KMS-11 (cell line): ENCODE measurements around the gene LRRC25.
"Not testable (repeated sequence)": the region's sequence is repeated elsewhere in the genome, so short reads cannot be mapped to it uniquely, and the experiment has no call there.

Experiments
- H2AFZ ChIP-seq: fragments of 200-600 bp; sonication (generic); 2 replicates; pipeline ENCODE4 v1.6.1; 2016; ENCODE audit warnings: antibody characterized with exemption, mixed run types, low read depth
- H3K27ac ChIP-seq: fragments of 200-600 bp; sonication (generic); 2 replicates; pipeline ENCODE4 v1.6.1; 2016; ENCODE audit warnings: mild to moderate bottlenecking, mixed run types
- H3K27me3 ChIP-seq: fragments of 200-600 bp; sonication (generic); 2 replicates; pipeline ENCODE4 v1.6.1; 2017; ENCODE audit warnings: mild to moderate bottlenecking, low read depth, mixed run types, moderate library complexity; ENCODE audit not compliant: insufficient read depth
- H3K36me3 ChIP-seq: fragments of 200-600 bp; sonication (generic); 2 replicates; pipeline ENCODE4 v1.6.1; 2017; ENCODE audit warnings: mild to moderate bottlenecking, mixed run types; ENCODE audit not compliant: insufficient read depth
- H3K4me1 ChIP-seq: fragments of 200-600 bp; sonication (generic); 2 replicates; pipeline ENCODE4 v1.6.1; 2016; ENCODE audit warnings: mild to moderate bottlenecking, low read depth, mixed run types; ENCODE audit not compliant: poor library complexity, severe bottlenecking
- H3K4me2 ChIP-seq: fragments of 200-600 bp; sonication (generic); 2 replicates; pipeline ENCODE4 v1.7.0; 2016; ENCODE audit warnings: mild to moderate bottlenecking, mixed run types
- H3K4me3 ChIP-seq: fragments of 200-600 bp; sonication (generic); IDR thresholded peaks from 2 replicates; pipeline ENCODE4 v1.6.1; 2017; ENCODE audit warnings: low read depth, low read length, mixed read lengths; ENCODE audit not compliant: insufficient read depth
- H3K79me2 ChIP-seq: fragments of 200-600 bp; sonication (generic); 2 replicates; pipeline ENCODE4 v1.6.1; 2016; ENCODE audit warnings: low read depth, mixed run types; ENCODE audit not compliant: insufficient read depth
- H3K9ac ChIP-seq: fragments of 200-600 bp; sonication (generic); 2 replicates; pipeline ENCODE4 v1.6.1; 2016; ENCODE audit warnings: mild to moderate bottlenecking, mixed run types
- H4K20me1 ChIP-seq: fragments of 200-600 bp; sonication (generic); 2 replicates; pipeline ENCODE4 v1.6.1; 2016; ENCODE audit warnings: mild to moderate bottlenecking, mixed run types; ENCODE audit not compliant: insufficient read depth
- CTCF ChIP-seq: fragments of 200-600 bp; sonication (generic); conservative IDR thresholded peaks from 2 replicates; pipeline ENCODE4 v1.6.1; 2017; ENCODE audit warnings: low read depth, mild to moderate bottlenecking, antibody characterized with exemption, low read length, moderate library complexity, mixed read lengths

LRRC25 gene

DNA sequence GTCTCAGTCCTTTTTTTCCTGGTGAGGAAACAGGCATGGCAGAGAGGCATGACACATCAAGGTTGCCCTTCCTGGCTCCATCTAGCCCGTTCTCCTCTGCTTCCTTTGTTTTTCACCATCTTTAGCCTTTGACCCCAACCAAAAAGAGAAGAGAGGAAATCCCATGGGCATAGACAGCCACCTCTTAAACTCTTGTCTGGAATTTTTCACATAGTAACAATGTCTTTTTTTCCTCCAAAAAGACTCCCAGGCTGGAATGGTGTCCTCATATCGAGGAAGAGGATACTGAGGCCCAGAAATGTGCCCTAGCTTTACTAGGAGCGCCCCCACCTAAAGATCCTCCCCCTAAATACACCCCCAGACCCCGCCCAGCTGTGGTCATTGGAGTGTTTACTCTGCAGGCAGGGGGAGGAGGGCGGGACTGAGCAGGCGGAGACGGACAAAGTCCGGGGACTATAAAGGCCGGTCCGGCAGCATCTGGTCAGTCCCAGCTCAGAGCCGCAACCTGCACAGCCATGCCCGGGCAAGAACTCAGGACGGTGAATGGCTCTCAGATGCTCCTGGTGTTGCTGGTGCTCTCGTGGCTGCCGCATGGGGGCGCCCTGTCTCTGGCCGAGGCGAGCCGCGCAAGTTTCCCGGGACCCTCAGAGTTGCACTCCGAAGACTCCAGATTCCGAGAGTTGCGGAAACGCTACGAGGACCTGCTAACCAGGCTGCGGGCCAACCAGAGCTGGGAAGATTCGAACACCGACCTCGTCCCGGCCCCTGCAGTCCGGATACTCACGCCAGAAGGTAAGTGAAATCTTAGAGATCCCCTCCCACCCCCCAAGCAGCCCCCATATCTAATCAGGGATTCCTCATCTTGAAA lies 11.5 kb downstream of the LRRC25 start, which contains the start of gene GDF15:
Gene GDF15 (plus strand): TSS at position 484 of the 868 bp plus-strand sequence. CDS start 32 bp downstream, at position 516.
- Histone ChIP-seq H3K79me2 (no peaks in the 10 kb centered on the region), H4K20me1 (no peaks in the 10 kb centered on the region), H3K36me3 (no peaks in the 10 kb centered on the region), H3K4me3 (no peak within 1 kb of the TSS), H2AFZ (no peak within 1 kb of the TSS), H3K27me3 (peaks cover 33% of the 10 kb centered on the region; the same call in 1 of the 2 replicates), H3K4me2 (no peak within 1 kb of the TSS), H3K27ac (no peak within 1 kb of the TSS), H3K9ac (no peak within 1 kb of the TSS), H3K4me1 (no peaks in the 10 kb centered on the region)
- peak; percentile 70 for TF ChIP-seq CTCF

- H3K4me1 ChIP-seq, result no peaks in the 10 kb centered on the region
- no peak overlapping the region for H3K27ac ChIP-seq
- TF ChIP-seq CTCF, result no peak
- no peak overlapping the region for H3K4me2 ChIP-seq
- no peak overlapping the region for H3K4me3 ChIP-seq
- no peaks in the 10 kb centered on the region for H3K36me3 ChIP-seq
- no peak overlapping the region for H3K9ac ChIP-seq
- peaks cover 33% of the 10 kb centered on the region; the same call in 1 of the 2 replicates for H3K27me3 ChIP-seq
- H2AFZ ChIP-seq, result no peak overlapping the region
- no peaks in the 10 kb centered on the region for H4K20me1 ChIP-seq
- H3K79me2 ChIP-seq, result no peaks in the 10 kb centered on the region
Observed at GRCh38 chr19:18385359-18385674, 12.1 kb downstream of the LRRC25 start.

DNA sequence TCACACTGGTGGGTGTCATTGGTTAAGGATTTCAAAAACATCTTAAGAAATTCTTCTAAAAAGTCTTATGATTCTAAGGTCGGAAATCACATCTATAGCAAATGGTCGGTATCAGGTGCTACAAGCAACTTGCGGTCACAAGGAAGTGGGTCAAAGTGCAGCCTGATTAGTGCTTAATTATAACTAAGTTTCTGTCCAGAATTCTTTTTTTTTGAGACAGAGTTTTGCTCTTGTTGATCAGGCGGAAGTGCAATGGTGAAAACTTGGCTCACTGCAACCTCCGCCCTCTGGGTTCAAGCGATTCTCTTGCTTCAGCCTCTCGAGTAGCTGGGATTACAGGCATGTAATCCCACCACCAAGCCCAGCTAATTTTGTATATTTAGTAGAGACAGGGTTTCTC lies 12.6 kb downstream of the LRRC25 start:
- Histone ChIP-seq H3K4me2 (no peak overlapping the region), H3K4me3 (no peak overlapping the region), H3K27ac (no peak overlapping the region)

GRCh38 chr19:18383622-18384021 lies 13.8 kb downstream of the LRRC25 start:
- H3K4me1 ChIP-seq, H3K27ac ChIP-seq, H3K9ac ChIP-seq, H4K20me1 ChIP-seq, H3K4me2 ChIP-seq, H3K4me3 ChIP-seq, H3K36me3 ChIP-seq, H3K79me2 ChIP-seq, H2AFZ ChIP-seq: not testable (repeated sequence)
- H3K27me3 ChIP-seq, result peaks cover 22% of the 10 kb centered on the region; the same call in 1 of the 2 replicates

More for the DNA sequence above, 12.6 kb downstream of the LRRC25 start:
- no peaks in the 10 kb centered on the region for H3K79me2 ChIP-seq
- no peak for TF ChIP-seq CTCF
- no peak overlapping the region for H3K9ac ChIP-seq
- no peaks in the 10 kb centered on the region for H3K36me3 ChIP-seq
- H4K20me1 ChIP-seq, result no peaks in the 10 kb centered on the region
- H3K27me3 ChIP-seq, result peaks cover 31% of the 10 kb centered on the region; the same call in 1 of the 2 replicates
- H2AFZ ChIP-seq, result no peak overlapping the region
- no peaks in the 10 kb centered on the region for H3K4me1 ChIP-seq

DNA sequence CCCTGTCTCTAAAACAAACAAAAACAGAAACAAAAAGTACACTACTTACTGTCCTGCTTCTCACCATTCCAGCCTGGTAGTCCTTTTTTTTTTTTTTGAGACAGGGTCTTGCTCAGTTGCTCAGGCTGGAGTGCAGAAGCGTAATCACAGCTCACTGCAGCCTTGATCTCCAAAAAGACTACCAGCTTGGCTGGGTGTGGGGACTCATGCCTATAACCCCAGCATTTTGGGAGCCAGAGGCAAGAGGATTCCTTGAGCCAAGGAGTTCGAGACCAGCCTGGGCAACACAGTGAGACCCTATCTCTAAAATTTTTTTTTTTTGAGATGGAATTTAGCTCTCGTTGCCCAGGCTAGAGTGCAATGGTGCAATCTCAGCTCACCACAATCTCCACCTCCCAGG lies 16.6 kb downstream of the LRRC25 start:
- H3K9ac ChIP-seq, result no peak overlapping the region
- H3K79me2 ChIP-seq, result no peaks in the 10 kb centered on the region
- no peaks in the 10 kb centered on the region for H3K36me3 ChIP-seq
- H3K27me3 ChIP-seq, result peaks cover 12% of the 10 kb centered on the region; the same call in 1 of the 2 replicates
- no peaks in the 10 kb centered on the region for H4K20me1 ChIP-seq
- no peak overlapping the region for H3K4me3 ChIP-seq
- no peak for TF ChIP-seq CTCF
- H2AFZ ChIP-seq, result no peak overlapping the region
- H3K27ac ChIP-seq, result no peak overlapping the region
- no peaks in the 10 kb centered on the region for H3K4me1 ChIP-seq
- no peak overlapping the region for H3K4me2 ChIP-seq
